GM21786 (cell line): Measurements from ENCODE around the gene NOL3.
"Not testable (repeated sequence)": the region's sequence is repeated elsewhere in the genome, so short reads cannot be mapped to it uniquely, and the experiment has no call there.

ENCODE experiments used
- ATAC-seq: cut with Tn5 transposase; IDR thresholded peaks from one replicate; pipeline ENCODE4 v1.9.1; 2021; ENCODE audit not compliant: unreplicated experiment

The NOL3 gene

GRCh38 chr16:67170168-67170948, at the start of gene NOL3:
Gene NOL3 (plus strand): TSS chr16:67170538.
- peak; percentile 40 for ATAC-seq

- not testable (repeated sequence) for ATAC-seq
Observed at GRCh38 chr16:67122799-67123198, 47.5 kb upstream of the NOL3 start.

GRCh38 chr16:67128417-67128816, 41.9 kb upstream of the NOL3 start:
- ATAC-seq, result no peak

GRCh38 chr16:67128887-67129286, 41.5 kb upstream of the NOL3 start:
- ATAC-seq, result no peak

GRCh38 chr16:67129422-67129821, 40.9 kb upstream of the NOL3 start:
- ATAC-seq, result no peak

- no peak for ATAC-seq
Observed at GRCh38 chr16:67137605-67138004, 32.7 kb upstream of the NOL3 start.

- no peak for ATAC-seq
Observed at GRCh38 chr16:67141391-67141790, 28.9 kb upstream of the NOL3 start.

- ATAC-seq, result no peak
Observed at GRCh38 chr16:67142342-67142741, 28.0 kb upstream of the NOL3 start.

GRCh38 chr16:67144943-67145342, 25.4 kb upstream of the NOL3 start:
- ATAC-seq, result no peak

- no peak for ATAC-seq
Observed at GRCh38 chr16:67145746-67146145, 24.6 kb upstream of the NOL3 start.

GRCh38 chr16:67146523-67147357, 23.6 kb upstream of the NOL3 start:
- no peak for ATAC-seq

- ATAC-seq, result no peak
Observed at GRCh38 chr16:67147437-67148140, 22.7 kb upstream of the NOL3 start.

GRCh38 chr16:67148221-67148620, 22.1 kb upstream of the NOL3 start:
- no peak for ATAC-seq

GRCh38 chr16:67148656-67149275, 21.6 kb upstream of the NOL3 start:
- no peak for ATAC-seq

GRCh38 chr16:67149276-67150046, 20.9 kb upstream of the NOL3 start:
- no peak for ATAC-seq

- peak; percentile 29 for ATAC-seq
Observed at GRCh38 chr16:67150047-67150832, 20.1 kb upstream of the NOL3 start.

GRCh38 chr16:67150833-67151396, 19.4 kb upstream of the NOL3 start, which contains the start of gene B3GNT9:
Gene B3GNT9 (minus strand): TSS chr16:67150998. CDS start chr16:67150485, 513 bp downstream.
- ATAC-seq, result peak; percentile 49

GRCh38 chr16:67151431-67152097, 18.8 kb upstream of the NOL3 start:
- ATAC-seq, result no peak
